HG02938 (cell line): ENCODE results near the gene NIPSNAP2.
"Not testable (repeated sequence)": the region's sequence is repeated elsewhere in the genome, so short reads cannot be mapped to it uniquely, and the experiment has no call there.

Experiments
- ATAC-seq: cut with Tn5 transposase; IDR thresholded peaks from one replicate; pipeline ENCODE4 v1.9.1; 2021; ENCODE audit warnings: mild to moderate bottlenecking, moderate library complexity; ENCODE audit not compliant: unreplicated experiment

The NIPSNAP2 gene

DNA sequence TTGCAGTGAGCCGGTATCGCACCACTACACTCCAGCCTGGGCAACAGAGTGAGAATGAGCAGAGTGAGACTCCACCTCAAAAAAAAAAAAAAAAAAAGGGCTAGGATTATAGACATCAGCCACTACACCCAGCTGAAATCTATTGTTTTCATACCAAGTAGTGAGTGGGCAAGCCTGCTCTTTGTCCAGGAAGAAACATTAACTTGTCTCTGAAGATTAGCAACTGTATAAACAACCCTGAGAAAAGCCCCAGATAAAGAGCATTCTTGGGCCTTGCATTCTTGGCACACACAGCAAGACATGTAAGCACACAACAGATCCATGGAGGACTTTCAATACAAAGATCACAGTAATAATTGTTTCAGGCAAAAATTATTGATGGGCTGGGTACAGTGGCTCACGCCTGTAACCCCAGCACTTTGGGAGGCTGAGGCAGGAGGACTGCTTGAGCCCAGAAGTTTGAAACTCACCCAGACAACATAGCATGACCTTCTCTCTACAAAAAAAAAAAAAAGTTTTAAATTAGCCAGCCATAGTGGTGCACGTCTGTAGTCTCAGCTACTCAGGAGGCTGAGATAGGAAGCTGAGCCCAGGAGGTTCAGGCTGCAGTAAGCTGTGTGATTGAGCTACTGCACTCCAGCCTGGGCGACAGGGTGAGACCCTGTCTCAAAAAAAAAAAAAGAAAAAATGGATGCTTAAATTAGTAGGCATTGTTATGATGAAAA is 82.5 kb downstream of the NIPSNAP2 start:
- no peak for ATAC-seq

DNA sequence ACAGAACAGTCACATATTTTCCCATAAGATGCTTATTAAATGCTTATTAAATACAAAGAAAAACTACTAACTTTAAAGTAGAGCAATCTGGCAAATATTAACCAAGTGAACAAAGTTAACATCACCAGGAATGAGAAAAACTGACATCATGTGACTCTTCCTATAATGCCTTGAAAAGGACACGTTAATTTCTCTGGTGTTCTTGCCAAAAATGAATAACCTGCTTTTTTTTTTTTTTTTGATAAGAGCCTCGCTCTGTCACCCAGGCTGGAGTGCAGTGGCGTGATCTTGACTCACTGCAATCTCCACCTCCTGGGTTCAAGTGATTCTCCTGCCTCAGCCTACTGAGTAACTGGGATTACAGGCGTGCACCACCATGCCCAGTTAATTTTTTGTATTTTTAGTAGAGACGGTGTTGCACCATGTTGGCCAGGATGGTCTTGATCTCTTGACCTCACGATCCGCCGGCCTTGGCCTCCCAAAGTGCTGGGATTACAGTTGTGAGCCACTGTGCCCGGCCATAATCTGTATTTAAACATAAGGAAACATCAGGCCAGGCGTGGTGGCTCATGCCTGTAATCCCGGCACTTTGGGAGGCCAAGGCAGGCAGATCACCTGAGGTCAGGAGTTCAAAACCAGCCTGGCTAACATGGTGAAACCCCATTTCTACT is 83.2 kb downstream of the NIPSNAP2 start:
- not testable (repeated sequence) for ATAC-seq

DNA sequence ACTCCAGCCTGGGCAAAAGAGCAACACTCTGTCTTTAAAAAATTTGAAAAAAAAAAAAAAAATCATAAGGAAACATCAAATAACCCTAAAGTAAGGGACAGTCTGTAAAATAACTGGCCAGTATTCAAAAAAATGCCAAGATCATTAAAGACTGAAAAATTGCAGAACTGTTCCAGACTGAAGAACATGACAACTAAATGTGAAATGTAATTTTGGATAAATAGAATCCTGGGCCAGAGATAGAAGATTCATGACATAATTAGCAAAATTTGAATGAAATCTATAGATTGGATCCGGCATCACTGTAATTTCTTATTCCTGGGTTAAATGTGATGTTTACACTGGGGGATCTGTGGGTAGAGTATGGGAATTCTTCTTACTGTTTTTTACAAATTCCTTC is 83.9 kb downstream of the NIPSNAP2 start:
- no peak for ATAC-seq

DNA sequence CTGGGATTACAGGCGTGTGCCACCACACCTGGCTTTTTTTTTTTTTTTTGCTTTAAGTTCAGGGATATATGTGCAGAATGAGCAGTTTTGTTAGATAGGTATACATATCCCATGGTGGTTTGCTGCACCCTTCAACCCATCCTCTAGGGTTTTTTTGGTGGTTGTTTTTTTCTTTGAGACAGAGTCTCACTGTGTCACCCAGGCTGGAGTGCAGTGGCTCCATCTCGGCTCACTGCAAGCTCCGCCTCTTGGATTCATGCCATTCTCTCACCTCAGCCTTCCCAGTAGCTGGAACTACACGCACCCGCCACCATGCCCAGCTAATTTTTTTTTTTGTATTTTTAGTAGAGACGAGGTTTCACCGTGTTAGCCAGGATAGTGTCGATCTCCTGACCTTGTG is 84.4 kb downstream of the NIPSNAP2 start:
- not testable (repeated sequence) for ATAC-seq
